Activated CD4-positive, CD25-positive, alpha-beta regulatory T cell treated with anti-CD3 and anti-CD28 coated beads, Interleukin-2, amount 50 U/mL, for 24 hours (primary cell): ENCODE data around the gene ZDHHC11.
"Not testable (repeated sequence)": the region's sequence is repeated elsewhere in the genome, so short reads cannot be mapped to it uniquely, and the experiment has no call there.

Experiments
- ATAC-seq, 2 donors: fragments of 150-1000 bp; cut with Tn5 transposase; one replicate each; pipeline ENCODE4 v1.10.0; 2021; ENCODE audit warnings: mild to moderate bottlenecking in 1 of 2, moderate library complexity in 1 of 2

Gene ZDHHC11

GRCh38 chr5:850511-851006 lies at the start of gene ZDHHC11:
TSS of gene ZDHHC11 (minus strand) at chr5:850986. CDS start at chr5:850602, 384 bp downstream.
- no peak for ATAC-seq

GRCh38 chr5:893711-894110 lies 42.9 kb upstream of the ZDHHC11 start:
- ATAC-seq: no peak

GRCh38 chr5:893137-893506 lies 42.3 kb upstream of the ZDHHC11 start:
- no peak for ATAC-seq

GRCh38 chr5:892394-893136 lies 41.8 kb upstream of the ZDHHC11 start, which contains the start of the genes BRD9 and TRIP13:
TSS of gene BRD9 (minus strand) at chr5:892801. CDS start at chr5:892657, 144 bp downstream.
TSS of gene TRIP13 (plus strand) at chr5:892884. CDS start at chr5:892999, 115 bp downstream.
- peak; percentile 99 for ATAC-seq

- no peak for ATAC-seq
These were observed 41.1 kb upstream of the ZDHHC11 start for GRCh38 chr5:891837-892393.

- no peak for ATAC-seq
These were observed 40.5 kb upstream of the ZDHHC11 start for GRCh38 chr5:891117-891836.

GRCh38 chr5:889075-889710 lies 38.4 kb upstream of the ZDHHC11 start:
- no peak for ATAC-seq

- no peak for ATAC-seq
These were observed 37.9 kb upstream of the ZDHHC11 start for GRCh38 chr5:888638-889035.

- no peak for ATAC-seq
These were observed 37.3 kb upstream of the ZDHHC11 start for GRCh38 chr5:887947-888637.

GRCh38 chr5:886716-887325 lies 36.0 kb upstream of the ZDHHC11 start:
- ATAC-seq: no peak

- no peak for ATAC-seq
These were observed 35.2 kb upstream of the ZDHHC11 start for GRCh38 chr5:886036-886435.

- ATAC-seq: no peak
These were observed 34.7 kb upstream of the ZDHHC11 start for GRCh38 chr5:885529-885928.

- ATAC-seq: no peak
These were observed 34.3 kb upstream of the ZDHHC11 start for GRCh38 chr5:885127-885442.

- no peak for ATAC-seq
These were observed 33.8 kb upstream of the ZDHHC11 start for GRCh38 chr5:884345-885126.

- no peak for ATAC-seq
These were observed 32.8 kb upstream of the ZDHHC11 start for GRCh38 chr5:883475-884181.

GRCh38 chr5:882253-883183 lies 31.7 kb upstream of the ZDHHC11 start:
- ATAC-seq: no peak

- no peak for ATAC-seq
These were observed 30.8 kb upstream of the ZDHHC11 start for GRCh38 chr5:881551-881935.

GRCh38 chr5:880816-881550 lies 30.2 kb upstream of the ZDHHC11 start:
- no peak for ATAC-seq

- not testable (repeated sequence) for ATAC-seq
These were observed 27.9 kb upstream of the ZDHHC11 start for GRCh38 chr5:878677-879076.
